Neuronal stem cell (in vitro differentiated cells): ENCODE measurements around the gene SYN1.

Experiments
- DNase-seq: peaks from one replicate; pipeline ENCODE4 v3.0.0-alpha.2; 2013; ENCODE audit warnings: low spot score
- H2AFZ ChIP-seq: one replicate; pipeline ENCODE4 v1.6.1; 2013; ENCODE audit warnings: mild to moderate bottlenecking, low read length, inconsistent platforms
- H2AK5ac ChIP-seq: 2 replicates; pipeline ENCODE4 v1.6.1; 2013; ENCODE audit warnings: low read depth, mild to moderate bottlenecking, inconsistent platforms, low read length, moderate library complexity, mixed read lengths
- H2BK120ac ChIP-seq: 2 replicates; pipeline ENCODE4 v1.6.1; 2013; ENCODE audit warnings: low read depth, mild to moderate bottlenecking, inconsistent platforms, low read length, moderate library complexity, mixed read lengths
- H2BK12ac ChIP-seq: one replicate; pipeline ENCODE4 v1.6.1; 2013; ENCODE audit warnings: low read length, inconsistent platforms
- H2BK15ac ChIP-seq: 2 replicates; pipeline ENCODE4 v1.6.1; 2013; ENCODE audit warnings: mild to moderate bottlenecking, low read length, inconsistent platforms, mixed read lengths
- H2BK5ac ChIP-seq: one replicate; pipeline ENCODE4 v1.6.1; 2013; ENCODE audit warnings: inconsistent platforms, mild to moderate bottlenecking, low read length, moderate library complexity
- H3K14ac ChIP-seq: one replicate; pipeline ENCODE4 v1.6.1; 2013; ENCODE audit warnings: low read length, inconsistent platforms
- H3K18ac ChIP-seq: 2 replicates; pipeline ENCODE4 v1.6.1; 2013; ENCODE audit warnings: low read length, inconsistent platforms
- H3K23ac ChIP-seq: 2 replicates; pipeline ENCODE4 v1.6.1; 2013; ENCODE audit warnings: low read depth, mild to moderate bottlenecking, mixed read lengths, low read length, inconsistent platforms; ENCODE audit not compliant: poor library complexity
- H3K27ac ChIP-seq: replicated peaks from 3 replicates; pipeline ENCODE4 v1.5.1; 2013; ENCODE audit warnings: low read length, inconsistent platforms
- H3K27me3 ChIP-seq, 3 experiments: 2 replicates each; pipeline ENCODE4 v1.6.1; 2013; ENCODE audit warnings: low read length in 3 of 3, mild to moderate bottlenecking in 2 of 3, inconsistent platforms in 1 of 3, low read depth in 1 of 3, mixed read lengths in 1 of 3, moderate library complexity in 1 of 3; ENCODE audit not compliant: control insufficient read depth in 3 of 3, insufficient read depth in 3 of 3
- H3K36me3 ChIP-seq, 2 donors: replicated peaks in 1 of 2; 2 replicates each; pipeline ENCODE4 v1.6.1; 2013; ENCODE audit warnings: low read length in 2 of 2; ENCODE audit not compliant: control insufficient read depth in 2 of 2, insufficient read depth in 2 of 2
- H3K4ac ChIP-seq: 2 replicates; pipeline ENCODE4 v1.6.1; 2013; ENCODE audit warnings: inconsistent platforms, mild to moderate bottlenecking, low read length, moderate library complexity
- H3K4me1 ChIP-seq, 2 donors: 1 replicate in 1 of 2; 2 replicates in 1 of 2; pipeline ENCODE4 v1.6.1; 2013; ENCODE audit warnings: low read length in 2 of 2, low read depth in 1 of 2; ENCODE audit not compliant: control insufficient read depth in 2 of 2, insufficient read depth in 1 of 2
- H3K4me2 ChIP-seq: one replicate; pipeline ENCODE4 v1.6.1; 2013; ENCODE audit warnings: mild to moderate bottlenecking, low read length, inconsistent platforms; ENCODE audit not compliant: insufficient read depth, poor library complexity, severe bottlenecking
- H3K4me3 ChIP-seq, 2 donors: 2 replicates each; pipeline ENCODE4 v1.5.1; 2013; ENCODE audit warnings: low read length in 2 of 2, mild to moderate bottlenecking in 2 of 2, inconsistent platforms in 1 of 2, moderate library complexity in 1 of 2
- H3K79me1 ChIP-seq: one replicate; pipeline ENCODE4 v1.6.1; 2013; ENCODE audit warnings: low read depth, mild to moderate bottlenecking, inconsistent platforms, low read length, moderate library complexity
- H3K9ac ChIP-seq: one replicate; pipeline ENCODE4 v1.6.1; 2013; ENCODE audit warnings: mild to moderate bottlenecking, low read depth, low read length, inconsistent platforms; ENCODE audit not compliant: poor library complexity
- H3K9me3 ChIP-seq, 2 donors: replicated peaks in 1 of 2; 2 replicates each; pipeline versions ENCODE3 to v1.6.1; 2013; ENCODE audit warnings: low read length in 2 of 2, mild to moderate bottlenecking in 2 of 2, inconsistent platforms in 1 of 2, low read depth in 1 of 2, mixed read lengths in 1 of 2, moderate library complexity in 1 of 2; ENCODE audit not compliant: control insufficient read depth in 2 of 2, insufficient read depth in 1 of 2
- H4K8ac ChIP-seq: one replicate; pipeline ENCODE4 v1.6.1; 2013; ENCODE audit warnings: low read depth, mild to moderate bottlenecking, inconsistent platforms, low read length, moderate library complexity
- H4K91ac ChIP-seq: one replicate; pipeline ENCODE4 v1.6.1; 2013; ENCODE audit warnings: low read length, low read depth, mild to moderate bottlenecking, inconsistent platforms; ENCODE audit not compliant: poor library complexity
- WGBS, 2 donors: extraction: QIAGEN DNeasy Blood & Tissue Kit; methylation state at CpG; one replicate each; pipeline ENCODE4 v1.1.7; 2013; ENCODE audit warnings: missing lambda C conversion rate in 2 of 2, mixed read lengths in 1 of 2; ENCODE audit not compliant: insufficient read length in 2 of 2, insufficient replicate concordance in 1 of 2; ENCODE audit errors: extremely low coverage in 2 of 2; 5-methylcytosine and 5-hydroxymethylcytosine counted together

Gene SYN1

GRCh38 chrX:47593522-47593921 is 26.1 kb downstream of the SYN1 start:
- no peaks in the 10 kb centered on the region for H3K27me3 ChIP-seq
- no peak overlapping the region for H4K8ac ChIP-seq
- H3K79me1 ChIP-seq, result no peaks in the 10 kb centered on the region
- no peak overlapping the region for H2BK15ac ChIP-seq
- no peak for DNase-seq
- no peak overlapping the region for H2AK5ac ChIP-seq
- no peak overlapping the region for H4K91ac ChIP-seq
- H2AFZ ChIP-seq, result no peak overlapping the region
- no peak overlapping the region for H3K9ac ChIP-seq
- H3K36me3 ChIP-seq, result no peaks in the 10 kb centered on the region
- no CpG with 5 or more reads among the region's 4 CpGs for WGBS, 2 donors
- H3K18ac ChIP-seq, result no peak overlapping the region
- no peak overlapping the region for H3K4ac ChIP-seq
- no peak overlapping the region for H3K14ac ChIP-seq
- no peak overlapping the region for H2BK5ac ChIP-seq
- H2BK120ac ChIP-seq, result no peak overlapping the region
- H3K4me3 ChIP-seq, result no peak overlapping the region
- no peak overlapping the region for H2BK12ac ChIP-seq
- no peak overlapping the region for H3K23ac ChIP-seq
- no peak overlapping the region for H3K4me2 ChIP-seq
- no peak overlapping the region for H3K27ac ChIP-seq
- H3K4me1 ChIP-seq, result no peaks in the 10 kb centered on the region
- H3K9me3 ChIP-seq, result peaks cover 0 to 5% of the 10 kb centered on the region in 2 donors

- Histone ChIP-seq H2BK5ac (no peak overlapping the region), H3K18ac (no peak overlapping the region), H3K27ac (no peak overlapping the region), H2BK15ac (no peak overlapping the region), H2AK5ac (no peak overlapping the region), H3K27me3 (no peaks in the 10 kb centered on the region), H3K9ac (no peak overlapping the region), H2AFZ (no peak overlapping the region), H3K9me3 (no peaks in the 10 kb centered on the region), H3K79me1 (no peaks in the 10 kb centered on the region), H2BK120ac (no peak overlapping the region), H3K4me3 (no peak overlapping the region), H4K91ac (no peak overlapping the region), H3K4me2 (no peak overlapping the region), H3K36me3 (peaks cover 0 to 3% of the 10 kb centered on the region in 2 donors), H3K14ac (no peak overlapping the region), H4K8ac (no peak overlapping the region), H2BK12ac (no peak overlapping the region), H3K4me1 (no peaks in the 10 kb centered on the region), H3K4ac (no peak overlapping the region), H3K23ac (no peak overlapping the region)
- no CpG with 5 or more reads among the region's 5 CpGs for WGBS, 2 donors
- no peak for DNase-seq
Measured at GRCh38 chrX:47590984-47591383, 28.7 kb downstream of the SYN1 start.

- no peak overlapping the region for H2BK15ac ChIP-seq
- H4K8ac ChIP-seq, result no peak overlapping the region
- H3K4me3 ChIP-seq, result no peak overlapping the region
- WGBS, 2 donors, result no CpG with 5 or more reads among the region's 16 CpGs
- no peak overlapping the region for H2AK5ac ChIP-seq
- peaks cover 0 to 3% (median 0%) of the 10 kb centered on the region in 3 experiments for H3K27me3 ChIP-seq
- H2BK12ac ChIP-seq, result no peak overlapping the region
- H3K4me2 ChIP-seq, result no peak overlapping the region
- H3K9ac ChIP-seq, result no peak overlapping the region
- H2BK5ac ChIP-seq, result no peak overlapping the region
- H4K91ac ChIP-seq, result no peak overlapping the region
- H3K14ac ChIP-seq, result no peak overlapping the region
- H3K27ac ChIP-seq, result no peak overlapping the region
- no peaks in the 10 kb centered on the region for H3K9me3 ChIP-seq
- H3K23ac ChIP-seq, result no peak overlapping the region
- H3K4ac ChIP-seq, result no peak overlapping the region
- peaks cover 0 to 18% of the 10 kb centered on the region in 2 donors for H3K36me3 ChIP-seq
- H2AFZ ChIP-seq, result no peak overlapping the region
- no peak overlapping the region for H3K18ac ChIP-seq
- no peaks in the 10 kb centered on the region for H3K79me1 ChIP-seq
- H2BK120ac ChIP-seq, result no peak overlapping the region
- no peak for DNase-seq
- no peaks in the 10 kb centered on the region for H3K4me1 ChIP-seq
Measured at GRCh38 chrX:47587906-47588735, 31.5 kb downstream of the SYN1 start.

- no peak overlapping the region for H2BK12ac ChIP-seq
- H3K9ac ChIP-seq, result no peak overlapping the region
- no peak overlapping the region for H3K4me3 ChIP-seq
- no peak overlapping the region for H2BK120ac ChIP-seq
- H3K18ac ChIP-seq, result no peak overlapping the region
- DNase-seq, result no peak
- no peak overlapping the region for H3K27ac ChIP-seq
- peaks cover 0 to 18% of the 10 kb centered on the region in 2 donors for H3K36me3 ChIP-seq
- no CpG with 5 or more reads among the region's 4 CpGs for WGBS, 2 donors
- no peak overlapping the region for H3K23ac ChIP-seq
- H2AFZ ChIP-seq, result no peak overlapping the region
- H3K14ac ChIP-seq, result no peak overlapping the region
- H3K79me1 ChIP-seq, result no peaks in the 10 kb centered on the region
- H2AK5ac ChIP-seq, result no peak overlapping the region
- no peak overlapping the region for H4K91ac ChIP-seq
- no peak overlapping the region for H3K4me2 ChIP-seq
- no peak overlapping the region for H2BK5ac ChIP-seq
- H3K4ac ChIP-seq, result no peak overlapping the region
- H4K8ac ChIP-seq, result no peak overlapping the region
- H3K27me3 ChIP-seq, result peaks cover 0 to 3% (median 0%) of the 10 kb centered on the region in 3 experiments
- no peak overlapping the region for H2BK15ac ChIP-seq
- no peaks in the 10 kb centered on the region for H3K4me1 ChIP-seq
- H3K9me3 ChIP-seq, result no peaks in the 10 kb centered on the region
Measured at GRCh38 chrX:47587091-47587891, 32.4 kb downstream of the SYN1 start.
